ENCODE data around the gene ARMC10.
"Not testable (repeated sequence)": the region's sequence is repeated elsewhere in the genome, so short reads cannot be mapped to it uniquely, and the experiment has no call there.

Gene ARMC10

DNA sequence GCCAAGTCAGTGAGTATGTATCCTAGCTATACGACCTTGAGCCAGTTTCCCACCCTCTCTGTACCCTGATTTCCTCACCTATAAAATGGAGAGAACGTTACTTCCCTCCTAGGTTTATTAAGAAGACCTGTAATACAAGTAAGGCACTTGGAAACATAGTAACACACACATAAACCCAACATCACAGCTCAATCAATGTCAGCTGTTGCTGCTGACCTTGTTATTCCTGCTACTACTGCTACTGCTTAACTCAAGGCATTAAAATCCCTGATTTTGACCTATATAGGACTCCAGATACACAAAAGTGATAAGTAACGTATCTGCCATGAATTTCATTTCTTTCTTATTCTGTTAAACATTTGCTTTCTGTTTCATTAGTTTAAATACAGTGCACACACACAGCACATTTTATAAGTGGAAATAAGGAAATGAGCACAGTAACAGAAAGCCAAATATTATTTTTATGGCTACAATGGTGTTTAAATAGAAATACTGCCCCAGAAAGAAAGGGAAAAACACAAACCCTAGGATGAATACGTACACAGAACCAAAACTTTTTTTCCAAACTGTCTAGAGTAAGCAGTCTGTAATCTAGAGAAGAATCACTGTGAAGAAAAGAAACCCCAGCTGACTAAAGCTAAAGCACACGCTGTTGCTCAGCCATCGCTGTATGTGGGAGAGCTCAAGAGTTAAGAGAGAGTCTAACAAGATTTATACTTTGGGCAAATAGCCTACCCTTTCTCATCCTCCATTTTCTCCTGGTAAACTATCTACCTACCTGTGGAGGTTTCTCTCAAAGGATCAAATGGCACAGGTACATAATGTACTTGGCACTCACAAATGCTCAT, 55.0 kb downstream of the ARMC10 start:
- no peak for DNase-seq

DNA sequence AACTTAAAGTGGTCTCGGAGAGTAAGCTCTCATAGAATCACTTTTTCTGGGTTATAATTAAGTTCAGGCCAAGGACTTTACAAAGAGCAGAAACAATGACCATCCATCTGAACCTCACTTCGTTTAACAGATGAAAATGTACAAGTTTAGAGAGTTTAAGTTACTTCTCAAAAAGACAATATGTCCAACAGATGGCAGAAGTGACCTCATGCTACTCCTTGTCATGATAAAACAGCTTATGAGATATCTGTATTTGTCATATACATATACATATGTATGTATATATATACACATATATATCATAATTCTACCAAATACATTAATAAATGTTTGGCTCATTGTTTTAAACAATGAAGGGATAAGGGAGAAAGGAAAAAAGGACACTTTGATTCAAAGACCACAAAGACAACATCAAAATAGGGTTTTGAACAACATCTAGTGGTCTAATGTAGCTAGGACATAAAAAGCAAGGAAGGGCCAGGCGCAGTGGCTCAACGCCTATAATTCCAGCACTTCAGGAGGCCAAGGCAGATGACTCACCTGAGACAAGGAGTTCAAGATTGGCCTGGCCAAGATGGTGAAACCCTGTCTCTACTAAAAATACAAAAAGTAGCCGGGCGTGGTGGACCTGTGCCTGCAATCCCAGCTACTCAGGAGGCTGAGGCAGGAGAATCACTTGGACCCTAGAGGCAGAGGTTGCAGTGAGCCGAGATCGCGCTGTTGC, 56.1 kb downstream of the ARMC10 start:
- DNase-seq = no peak

DNA sequence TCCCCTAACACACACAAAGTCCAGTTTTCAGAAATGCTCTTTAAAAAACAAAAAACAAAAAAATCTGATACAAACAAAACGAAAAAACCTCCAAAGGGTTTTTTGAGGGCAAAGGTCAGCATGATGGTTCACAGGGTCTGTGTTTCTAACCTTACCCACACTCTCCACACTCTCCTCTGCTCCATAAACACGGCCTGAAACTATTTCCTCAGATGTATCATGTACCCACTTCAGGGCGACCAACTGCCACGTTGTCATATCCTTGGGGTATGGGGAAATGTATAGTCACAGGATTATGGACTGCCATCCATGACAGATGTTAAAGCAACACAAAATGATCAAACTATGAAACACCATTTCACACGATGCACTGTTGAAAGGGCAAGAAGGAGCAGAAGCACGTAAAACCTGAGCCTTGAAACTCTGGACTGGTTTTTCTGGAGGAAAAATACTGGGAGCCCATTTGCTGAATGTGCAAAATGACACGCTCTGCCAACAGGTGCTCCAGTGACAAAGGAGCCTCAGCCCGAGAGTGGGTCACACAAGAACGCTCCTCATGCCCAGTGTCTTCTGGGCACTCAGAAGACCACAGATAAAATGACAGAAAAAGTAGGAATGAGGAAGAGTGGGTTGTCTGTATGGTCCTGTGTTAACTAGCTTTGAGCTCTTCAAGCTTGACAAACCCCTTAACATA, 58.2 kb downstream of the ARMC10 start:
- no peak for DNase-seq

DNA sequence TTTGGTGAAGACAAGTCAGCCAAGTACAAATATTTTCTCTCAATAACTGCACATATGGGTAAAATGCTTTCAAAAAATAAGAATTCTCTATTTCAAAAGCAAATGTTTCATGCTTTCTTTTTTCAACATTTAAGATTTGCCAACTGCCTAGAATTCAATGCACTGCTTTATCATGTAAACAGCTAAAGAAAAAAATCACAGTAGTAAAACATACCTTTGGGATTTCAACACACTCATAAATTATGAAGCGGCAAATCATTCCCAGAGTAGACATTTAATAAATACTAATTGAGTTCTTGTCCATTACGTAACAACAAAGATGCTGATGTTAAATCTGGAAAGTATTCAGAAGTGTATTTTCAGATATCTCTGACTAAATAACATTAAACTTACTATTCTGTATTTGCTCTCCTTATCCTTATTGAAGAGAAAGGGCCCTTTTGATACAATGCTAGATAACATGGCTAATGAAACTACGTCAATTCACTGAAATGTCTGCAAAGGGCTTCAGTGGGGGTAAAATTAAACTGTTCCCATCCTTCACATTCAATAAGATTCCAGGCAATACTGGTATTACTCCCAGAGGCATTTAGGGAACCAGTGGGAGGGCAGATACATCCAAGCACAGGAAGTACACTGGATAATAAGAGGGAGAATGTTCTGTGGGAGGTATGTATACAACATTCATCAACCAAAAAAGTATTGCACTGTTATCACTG, 60.1 kb downstream of the ARMC10 start:
- DNase-seq = no peak

DNA sequence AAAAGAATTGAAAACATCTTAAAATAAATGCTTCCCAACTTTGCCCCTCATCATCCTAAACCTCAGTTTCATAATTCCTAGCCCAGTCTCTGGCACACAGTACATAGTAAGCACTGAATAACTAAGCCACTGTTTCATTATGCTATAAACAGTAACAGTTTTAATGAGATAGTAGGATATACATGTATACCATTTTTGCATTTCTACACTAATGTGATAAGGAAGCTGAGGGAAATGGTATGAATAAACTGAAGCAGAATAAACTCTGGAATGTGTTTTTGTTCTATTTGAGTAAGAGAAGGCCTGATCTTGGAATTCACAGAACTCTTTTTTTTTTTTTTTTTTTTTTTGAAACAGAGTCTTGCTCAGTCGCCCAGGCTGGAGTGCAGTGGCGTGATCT, 65.1 kb downstream of the ARMC10 start:
- no peak for DNase-seq

DNA sequence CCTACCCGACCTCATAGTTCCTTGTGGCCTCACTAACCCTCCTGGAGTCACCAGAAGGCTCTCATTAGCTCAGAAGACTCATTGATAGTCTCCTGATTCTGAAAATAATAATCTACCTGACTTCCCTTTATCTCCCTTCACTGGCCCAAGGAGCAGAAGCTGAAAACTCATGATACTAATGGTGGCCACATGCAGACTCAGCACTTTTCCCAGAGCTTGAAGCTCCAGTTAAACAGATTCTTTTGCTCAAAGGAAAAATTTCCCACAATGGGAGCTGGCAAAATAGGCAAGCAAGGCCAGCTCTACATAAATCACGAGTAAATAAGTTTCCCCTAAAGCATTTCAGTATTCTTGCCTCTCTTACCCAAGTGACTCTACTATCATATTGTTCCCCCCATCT, 65.7 kb downstream of the ARMC10 start:
- no peak for DNase-seq

DNA sequence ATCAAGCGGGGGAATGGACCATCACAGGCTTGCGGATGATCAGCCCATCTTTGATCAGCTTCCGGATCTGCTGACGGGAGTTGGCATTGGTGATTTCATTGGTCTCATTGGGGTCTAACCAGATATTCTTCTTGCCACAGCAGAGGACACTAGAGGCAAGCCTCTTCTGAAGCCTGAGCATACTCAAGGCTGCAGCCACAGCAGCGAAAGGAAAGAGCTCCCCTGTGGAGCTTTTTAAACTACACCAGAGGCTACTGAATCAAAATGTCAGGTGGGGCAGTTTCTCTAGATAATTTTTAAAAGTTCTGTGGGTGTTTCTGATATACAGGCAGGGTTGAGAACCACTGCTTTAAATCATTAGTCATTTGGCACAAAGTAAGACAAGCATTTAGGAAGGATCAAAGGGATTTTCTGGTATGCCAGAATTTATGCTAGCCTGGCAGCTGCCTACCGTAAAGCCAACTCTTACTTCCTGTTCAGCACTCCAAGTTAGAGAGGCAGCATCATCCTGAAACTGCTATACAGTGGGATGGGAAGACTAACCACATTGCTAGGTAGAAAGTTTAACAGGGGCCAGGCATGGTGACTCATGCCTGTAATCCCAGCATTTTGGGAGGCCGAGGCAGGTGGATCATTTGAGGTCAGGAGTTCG, 66.9 kb downstream of the ARMC10 start:
- DNase-seq = no peak

DNA sequence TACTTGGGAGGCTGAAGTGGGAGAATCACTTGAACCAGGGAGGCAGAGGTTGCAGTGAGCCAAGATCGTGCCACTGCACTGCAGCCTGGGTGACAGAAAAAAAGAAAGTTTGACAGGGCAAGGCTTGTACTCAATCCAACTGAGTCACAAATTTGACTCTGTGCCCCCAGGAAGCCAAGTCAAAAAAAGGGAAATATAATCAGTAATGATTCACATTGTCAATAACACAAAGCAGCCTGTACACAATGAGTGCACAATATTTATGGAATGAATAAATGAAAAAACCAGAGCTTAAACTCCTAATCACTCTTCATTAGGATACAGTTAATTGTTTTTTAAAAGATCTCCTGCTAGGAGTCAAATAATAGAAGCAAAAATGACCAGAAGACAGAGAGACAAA, 67.6 kb downstream of the ARMC10 start:
- DNase-seq = no peak

DNA sequence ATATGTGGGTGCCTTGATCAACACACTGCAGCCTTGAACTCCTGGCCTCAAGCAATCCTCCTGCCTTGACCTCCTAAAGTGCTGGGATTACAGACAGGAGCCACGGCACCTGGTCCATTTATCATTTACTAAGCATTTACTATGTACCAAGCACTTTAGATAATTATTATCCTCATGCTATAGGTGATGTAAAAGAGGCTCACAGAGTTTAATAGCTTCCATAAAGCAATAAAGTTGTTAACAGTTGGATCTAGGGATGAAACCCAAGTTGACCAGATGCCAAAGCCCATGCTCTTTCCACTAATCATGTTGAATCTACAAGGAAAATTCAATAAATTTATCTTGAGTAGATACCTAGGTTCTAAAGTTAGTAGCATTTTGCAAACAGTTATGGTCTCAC, 68.9 kb downstream of the ARMC10 start:
- DNase-seq = no peak

DNA sequence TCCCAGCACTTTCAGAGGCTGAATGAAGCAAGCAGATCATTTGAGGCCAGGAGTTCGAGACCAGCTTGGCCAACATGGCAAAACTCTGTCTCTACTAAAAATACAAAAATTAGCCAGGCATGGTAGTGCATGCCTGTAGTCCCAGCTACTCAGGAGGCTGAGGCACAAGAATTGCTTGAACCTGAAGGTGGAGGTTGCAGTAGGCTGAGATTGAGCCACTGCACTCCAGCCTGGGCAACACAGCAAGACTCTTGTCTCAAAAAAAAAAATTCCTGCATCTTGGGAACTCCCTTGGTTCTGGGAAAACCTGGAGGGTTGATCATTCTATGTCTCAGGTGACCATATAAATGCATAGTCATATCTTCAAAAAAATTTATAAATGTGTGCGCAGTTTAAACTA, 69.8 kb downstream of the ARMC10 start:
- not testable (repeated sequence) for DNase-seq

DNA sequence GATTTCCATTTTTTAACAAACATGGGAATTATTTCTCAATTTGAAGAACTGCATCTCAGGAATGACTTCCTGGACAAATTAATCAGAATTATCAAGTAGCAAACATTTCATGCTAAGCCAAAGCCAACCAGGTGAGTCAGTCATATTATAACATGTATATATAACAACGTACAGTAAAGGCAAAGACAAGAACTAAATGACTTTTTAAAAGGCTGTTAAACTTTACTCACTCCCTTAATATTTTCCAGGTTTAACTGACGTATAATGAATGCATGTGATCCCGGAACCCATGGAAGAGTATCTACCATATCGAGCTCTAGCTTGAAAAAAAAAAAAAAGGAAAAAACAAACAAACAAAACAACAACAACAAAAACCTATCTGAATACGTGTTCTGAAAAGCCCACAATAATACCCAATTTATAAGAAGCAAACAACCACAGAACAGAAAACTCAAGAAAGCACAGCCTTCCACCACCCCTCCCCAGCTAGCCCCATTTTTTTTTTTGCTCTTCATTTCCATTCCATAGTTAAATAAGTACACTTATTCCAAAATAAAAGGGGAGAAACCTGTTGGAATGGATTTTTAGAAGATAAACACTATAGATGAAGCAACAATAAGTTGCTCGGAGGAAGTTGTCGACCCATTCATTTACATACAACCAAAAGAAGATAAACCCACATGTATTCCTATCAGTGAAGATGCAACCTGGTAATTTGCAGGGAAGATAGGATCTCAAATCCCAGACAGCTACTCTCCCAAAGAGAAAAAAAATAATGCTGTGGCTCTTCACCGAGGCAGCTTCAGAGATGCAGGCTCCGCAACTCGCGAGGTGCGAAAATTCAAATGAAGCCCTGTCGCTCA, 73.4 kb downstream of the ARMC10 start:
- DNase-seq = no peak
